SK-N-SH (cell line): ENCODE data around the gene NHERF2. TPM values are rescaled to one million over a fixed set of nuclear protein-coding genes. Genes with fewer than 3 reads are reported as not detected.

Source experiments
- CTCF ChIA-PET: fragments of 300-600, 350-600 bp; formaldehyde crosslinking; extraction: SDS; loops from one replicate; lab custom pipeline; 2021; lab: Yijun Ruan, JAX
- POLR2A ChIA-PET: fragments of 350-600 bp; sonication (Branson Sonifier 250); formaldehyde crosslinking; extraction: SDS; loops from one replicate; lab custom pipeline; 2020; ENCODE audit warnings: antibody characterized with exemption, inconsistent platforms; lab: Yijun Ruan, JAX
- DNase-seq: peaks from one replicate; pipeline ENCODE4 v3.0.0; 2012
- H2AFZ ChIP-seq: fragments of 200-600 bp; sonication (generic); 2 replicates; pipeline ENCODE4 v1.8.1; 2016; ENCODE audit warnings: antibody characterized with exemption, mild to moderate bottlenecking, low read depth
- H3F3A ChIP-seq: fragments of 200-600 bp; sonication (generic); replicated peaks from 2 replicates; pipeline ENCODE3; 2016; ENCODE audit warnings: antibody characterized with exemption, mild to moderate bottlenecking; ENCODE audit not compliant: insufficient read depth
- H3K27ac ChIP-seq, 2 experiments: fragments of 200-500 bp in 1 of 2; fragments of 200-600 bp in 1 of 2; sonication (Bioruptor generic) in 1 of 2; sonication (generic), shearing (Covaris generic) in 1 of 2; 2 replicates each; pipeline versions ENCODE4 v1.5.1 to v1.6.1; 2014 to 2016; ENCODE audit warnings: low read depth in 2 of 2, inconsistent platforms in 1 of 2, low read length in 1 of 2, mild to moderate bottlenecking in 1 of 2, mixed read lengths in 1 of 2
- H3K27me3 ChIP-seq: fragments of 200-600 bp; sonication (generic), shearing (Covaris generic); 2 replicates; pipeline ENCODE4 v1.6.1; 2016; ENCODE audit warnings: mixed run types; ENCODE audit not compliant: insufficient read depth
- H3K36me3 ChIP-seq, 2 experiments: fragments of 200-500 bp in 1 of 2; fragments of 200-600 bp in 1 of 2; sonication (Bioruptor generic) in 1 of 2; sonication (generic) in 1 of 2; replicated peaks in 1 of 2; 2 replicates each; pipeline versions ENCODE3 to v1.5.1; 2014 to 2016; ENCODE audit warnings: low read length in 1 of 2, mild to moderate bottlenecking in 1 of 2; ENCODE audit not compliant: insufficient read depth in 2 of 2, control insufficient read depth in 1 of 2
- H3K4me1 ChIP-seq, 2 experiments: fragments of 200-500 bp in 1 of 2; fragments of 200-600 bp in 1 of 2; sonication (Bioruptor generic) in 1 of 2; sonication (generic), shearing (Covaris generic) in 1 of 2; 2 replicates each; pipeline versions ENCODE4 v1.5.1 to v1.6.1; 2014 to 2016; ENCODE audit warnings: low read depth in 1 of 2, low read length in 1 of 2, mixed run types in 1 of 2; ENCODE audit not compliant: insufficient read depth in 2 of 2, control insufficient read depth in 1 of 2
- H3K4me2 ChIP-seq: fragments of 200-600 bp; sonication (generic), shearing (Covaris generic); 2 replicates; pipeline ENCODE4 v1.6.1; 2017; ENCODE audit warnings: mixed run types
- H3K4me3 ChIP-seq, 2 experiments: fragments of 200-500 bp in 1 of 2; fragments of 200-600 bp in 1 of 2; sonication (Bioruptor generic) in 1 of 2; sonication (generic), shearing (Covaris generic) in 1 of 2; 2 replicates each; pipeline versions ENCODE4 v1.5.1 to v1.8.1; 2014 to 2016; ENCODE audit warnings: low read depth in 2 of 2, inconsistent platforms in 1 of 2, low read length in 1 of 2, mild to moderate bottlenecking in 1 of 2, mixed read lengths in 1 of 2, moderate library complexity in 1 of 2
- H3K79me2 ChIP-seq: fragments of 200-600 bp; sonication (generic); 2 replicates; pipeline ENCODE4 v1.8.1; 2017; ENCODE audit warnings: mild to moderate bottlenecking; ENCODE audit not compliant: insufficient read depth
- H3K9ac ChIP-seq: fragments of 200-600 bp; sonication (generic); 2 replicates; pipeline ENCODE4 v1.6.1; 2017; ENCODE audit warnings: mixed run types
- H3K9me2 ChIP-seq: fragments of 200-600 bp; sonication (generic); 2 replicates; pipeline ENCODE4 v1.6.1; 2017; ENCODE audit warnings: mixed run types
- H3K9me3 ChIP-seq: fragments of 200-600 bp; sonication (generic); 2 replicates; pipeline ENCODE4 v1.6.1; 2017; ENCODE audit warnings: mixed run types, mild to moderate bottlenecking, moderate library complexity
- H4K20me1 ChIP-seq: fragments of 200-600 bp; sonication (generic); 2 replicates; pipeline ENCODE4 v1.6.1; 2017; ENCODE audit warnings: mild to moderate bottlenecking, mixed run types; ENCODE audit not compliant: insufficient read depth
- CHD2 ChIP-seq: fragments of 150-350 bp; IDR thresholded peaks from 2 replicates; pipeline ENCODE4 v1.6.1; 2018; ENCODE audit warnings: low read length; ENCODE audit not compliant: partially characterized antibody
- CTCF ChIP-seq: fragments of 200-600 bp; sonication (generic); IDR thresholded peaks from 2 replicates; pipeline ENCODE4 v1.6.1; 2017; ENCODE audit warnings: antibody characterized with exemption, mild to moderate bottlenecking, moderate library complexity
- ELF1 ChIP-seq: IDR thresholded peaks from 2 replicates; pipeline ENCODE4 v1.4.0; 2012
- EZH2phosphoT487 ChIP-seq: fragments of 200-600 bp; sonication (generic); IDR thresholded peaks from 2 replicates; pipeline ENCODE4 v1.6.1; 2017; ENCODE audit warnings: low read depth, mixed run types, mild to moderate bottlenecking, antibody characterized with exemption, moderate library complexity, borderline replicate concordance
- FOSL2 ChIP-seq: IDR thresholded peaks from 2 replicates; pipeline ENCODE4 v1.4.0; 2012; ENCODE audit warnings: low read depth, mild to moderate bottlenecking, moderate library complexity, borderline replicate concordance
- FOXJ3 ChIP-seq: sonication (generic); formaldehyde crosslinking; IDR thresholded peaks from 2 replicates; pipeline ENCODE4 v1.5.1; 2020; ENCODE audit warnings: mild to moderate bottlenecking, missing genetic modification reagents
- GABPA ChIP-seq: IDR thresholded peaks from 2 replicates; pipeline ENCODE4 v1.4.0; 2012; ENCODE audit warnings: low read depth, mild to moderate bottlenecking
- GATA2 ChIP-seq: sonication (generic); formaldehyde crosslinking; IDR thresholded peaks from 2 replicates; pipeline ENCODE4 v1.5.0; 2020; ENCODE audit warnings: mild to moderate bottlenecking, missing genetic modification reagents
- IRF3 ChIP-seq: fragments of 150-350 bp; IDR thresholded peaks from 2 replicates; pipeline ENCODE4 v1.6.1; 2016; ENCODE audit warnings: mild to moderate bottlenecking, low read depth, low read length
- MAX ChIP-seq: IDR thresholded peaks from 2 replicates; pipeline ENCODE4 v1.4.0; 2012; ENCODE audit warnings: low read depth
- MXI1 ChIP-seq: IDR thresholded peaks from 2 replicates; pipeline ENCODE4 v1.6.1; 2012; ENCODE audit warnings: mild to moderate bottlenecking, low read depth, low read length, improper control_type of control experiment
- NFIC ChIP-seq: IDR thresholded peaks from 2 replicates; pipeline ENCODE4 v1.4.0; 2012; ENCODE audit warnings: borderline replicate concordance
- NRF1 ChIP-seq: IDR thresholded peaks from 2 replicates; pipeline ENCODE4 v1.6.1; 2012; ENCODE audit warnings: low read depth, mild to moderate bottlenecking, low read length
- PBX3 ChIP-seq: IDR thresholded peaks from 2 replicates; pipeline ENCODE4; 2012
- POLR2AphosphoS5 ChIP-seq: IDR thresholded peaks from 2 replicates; pipeline ENCODE4 v1.6.1; 2012; ENCODE audit warnings: low read depth, low read length
- RAD21 ChIP-seq: IDR thresholded peaks from 2 replicates; pipeline ENCODE4 v1.6.1; 2012; ENCODE audit warnings: mild to moderate bottlenecking, low read length
- RCOR1 ChIP-seq: fragments of 150-350 bp; IDR thresholded peaks from 2 replicates; pipeline ENCODE4 v1.6.1; 2017; ENCODE audit warnings: antibody characterized with exemption, low read length
- RFX5 ChIP-seq: IDR thresholded peaks from 2 replicates; pipeline ENCODE4 v1.6.1; 2012; ENCODE audit warnings: mild to moderate bottlenecking, improper control_type of control experiment, low read length
- RXRA ChIP-seq: IDR thresholded peaks from 2 replicates; pipeline ENCODE4 v1.4.0; 2012; ENCODE audit warnings: low read depth, mild to moderate bottlenecking, borderline replicate concordance
- SIN3A ChIP-seq: IDR thresholded peaks from 2 replicates; pipeline ENCODE4 v1.6.1; 2012; ENCODE audit warnings: low read depth, mild to moderate bottlenecking, low read length, moderate library complexity, borderline replicate concordance
- SMC3 ChIP-seq: IDR thresholded peaks from 2 replicates; pipeline ENCODE4 v1.6.1; 2012; ENCODE audit warnings: low read depth, low read length, improper control_type of control experiment
- TCF12 ChIP-seq: IDR thresholded peaks from 2 replicates; pipeline ENCODE4 v1.4.0; 2012
- TEAD4 ChIP-seq: IDR thresholded peaks from 2 replicates; pipeline ENCODE4 v1.4.0; 2012; ENCODE audit warnings: mild to moderate bottlenecking, borderline replicate concordance; ENCODE audit not compliant: insufficient read depth
- USF1 ChIP-seq: IDR thresholded peaks from 2 replicates; pipeline ENCODE4 v1.4.0; 2012; ENCODE audit warnings: low read depth, borderline replicate concordance
- USF2 ChIP-seq: fragments of 150-350 bp; IDR thresholded peaks from 2 replicates; pipeline ENCODE4 v1.6.1; 2017; ENCODE audit warnings: antibody characterized with exemption, low read length, low read depth, borderline replicate concordance
- WGBS: methylation state at CpG from one replicate; pipeline ENCODE4 v1.1.6; 2017; ENCODE audit warnings: low lambda C conversion rate; 5-methylcytosine and 5-hydroxymethylcytosine counted together
- polyA plus RNA-seq, 3 experiments: library from polyadenylated mRNA; depleted of rRNA; stranded (reverse); fragments of >200 nt; gene quantifications; 2 replicates each; pipeline ENCODE4 v1.2.3, GENCODE V29; 2012

Gene NHERF2
- polyA plus RNA-seq, 1 of the 3 experiments (the other 2 are of a cell fraction): 53.8 TPM

- H2AFZ ChIP-seq: peak within 1 kb of the TSS; percentile 77; the same call in 1 of the 2 replicates
- peak within 1 kb of the TSS; percentile 81 to 87 for H3K27ac ChIP-seq
- H3K79me2 ChIP-seq: peaks cover 56% of the 10 kb centered on the region
- no peaks in the 10 kb centered on the region for H3K27me3 ChIP-seq
- peaks cover 18 to 46% of the 10 kb centered on the region in 2 experiments; a peak in 3 of 4 replicates for H3K4me1 ChIP-seq
- peak within 1 kb of the TSS; percentile 90 to 91 for H3K4me3 ChIP-seq
- H3K9ac ChIP-seq: peak within 1 kb of the TSS; percentile 95
- peak; percentile 98 for DNase-seq
- no peaks in the 10 kb centered on the region for H3K9me2 ChIP-seq
- ChIA-PET CTCF (interaction anchor here (1.1 kb wide), 1 partner anchor 12 kb away, joined by 3 read pairs; no protein-coding TSS in a partner anchor), POLR2A (no interaction called here)
- H4K20me1 ChIP-seq: peaks cover 42% of the 10 kb centered on the region
- H3K36me3 ChIP-seq: peaks cover 0 to 6% of the 10 kb centered on the region in 2 experiments
- no peaks in the 10 kb centered on the region for H3K9me3 ChIP-seq
- WGBS: 9% methylated on average over 13 of the region's 52 CpGs
- H3K4me2 ChIP-seq: peak within 1 kb of the TSS; percentile 97
- peaks cover 9% of the 10 kb centered on the region for H3F3A ChIP-seq
- no peak for TF ChIP-seq PBX3
- no peak for TF ChIP-seq CTCF
- no peak for TF ChIP-seq TEAD4
- peak; percentile 59; the same call in 1 of the 2 replicates for TF ChIP-seq SIN3A
- TF ChIP-seq GATA2 (CRISPR knock-in tag): no peak
- no peak for TF ChIP-seq TCF12
- peak; percentile 72 for TF ChIP-seq POLR2AphosphoS5
- no peak for TF ChIP-seq IRF3
- TF ChIP-seq RXRA: no peak
- TF ChIP-seq CHD2: peak; percentile 53
- TF ChIP-seq MAX: peak; percentile 87; the same call in 1 of the 2 replicates
- peak; percentile 89 for TF ChIP-seq MXI1
- TF ChIP-seq RFX5: no peak
- no peak for TF ChIP-seq EZH2phosphoT487
- TF ChIP-seq FOSL2: no peak
- no peak; the same call in 1 of the 2 replicates for TF ChIP-seq FOXJ3 (CRISPR knock-in tag)
- no peak for TF ChIP-seq RAD21
- TF ChIP-seq NFIC: no peak
- no peak for TF ChIP-seq USF2
- peak; percentile 74 for TF ChIP-seq ELF1
- no peak for TF ChIP-seq USF1
- no peak for TF ChIP-seq NRF1
- TF ChIP-seq GABPA: peak; percentile 89
- no peak for TF ChIP-seq SMC3
- no peak for TF ChIP-seq RCOR1
Observed at GRCh38 chr16:2009791-2010510, 16.8 kb upstream of the NHERF2 start, which contains the start of gene ZNF598. Gene ZNF598, minus strand, starts transcription at chr16:2009821.
